HG02885 (cell line): ENCODE measurements around the gene ELMOD1.
"Not testable (repeated sequence)": the region's sequence is repeated elsewhere in the genome, so short reads cannot be mapped to it uniquely, and the experiment has no call there.

Experiments used
- ATAC-seq: cut with Tn5 transposase; IDR thresholded peaks from one replicate; pipeline ENCODE4 v1.9.1; 2021; ENCODE audit warnings: mild to moderate bottlenecking; ENCODE audit not compliant: unreplicated experiment, poor library complexity

Gene ELMOD1

GRCh38 chr11:107590460-107591377 is at the start of gene ELMOD1:
Gene ELMOD1 (plus strand): TSS chr11:107591147. CDS start chr11:107618190, 27,043 bp downstream.
- ATAC-seq = peak; percentile 57

GRCh38 chr11:107545101-107545514 is 45.8 kb upstream of the ELMOD1 start:
- ATAC-seq = no peak

DNA sequence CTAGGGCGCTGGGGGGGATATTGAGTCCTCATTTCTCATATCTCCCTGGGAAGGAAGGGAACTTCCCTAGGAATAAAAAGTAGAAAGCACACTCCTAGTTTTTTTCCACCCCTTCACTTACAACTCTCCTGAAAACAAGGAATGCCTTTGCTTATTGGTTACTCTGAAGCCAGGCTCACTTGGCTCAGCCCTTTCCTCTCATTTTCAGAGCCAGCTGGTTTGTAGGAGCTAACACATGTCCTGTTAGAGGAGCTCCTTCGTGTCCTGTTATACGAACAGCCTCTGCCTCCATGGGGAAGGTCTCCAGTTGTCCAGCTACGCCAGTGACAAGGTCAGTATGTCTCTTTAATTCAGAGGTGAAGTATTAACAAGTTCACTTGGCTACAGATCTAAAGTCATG is 43.0 kb upstream of the ELMOD1 start:
- no peak for ATAC-seq

GRCh38 chr11:107549253-107549953 is 41.5 kb upstream of the ELMOD1 start:
- no peak for ATAC-seq

- ATAC-seq = no peak
Observed at GRCh38 chr11:107549954-107550285, 41.0 kb upstream of the ELMOD1 start.

GRCh38 chr11:107550304-107550703 is 40.6 kb upstream of the ELMOD1 start:
- no peak for ATAC-seq

- ATAC-seq = no peak
Observed at GRCh38 chr11:107561688-107562087, 29.3 kb upstream of the ELMOD1 start.

- ATAC-seq = no peak
Observed at GRCh38 chr11:107562647-107563208, 28.2 kb upstream of the ELMOD1 start.

- ATAC-seq = peak; percentile 37
Observed at GRCh38 chr11:107563702-107564101, 27.2 kb upstream of the ELMOD1 start.

- ATAC-seq = no peak
Observed at GRCh38 chr11:107564877-107565218, 26.1 kb upstream of the ELMOD1 start.

DNA sequence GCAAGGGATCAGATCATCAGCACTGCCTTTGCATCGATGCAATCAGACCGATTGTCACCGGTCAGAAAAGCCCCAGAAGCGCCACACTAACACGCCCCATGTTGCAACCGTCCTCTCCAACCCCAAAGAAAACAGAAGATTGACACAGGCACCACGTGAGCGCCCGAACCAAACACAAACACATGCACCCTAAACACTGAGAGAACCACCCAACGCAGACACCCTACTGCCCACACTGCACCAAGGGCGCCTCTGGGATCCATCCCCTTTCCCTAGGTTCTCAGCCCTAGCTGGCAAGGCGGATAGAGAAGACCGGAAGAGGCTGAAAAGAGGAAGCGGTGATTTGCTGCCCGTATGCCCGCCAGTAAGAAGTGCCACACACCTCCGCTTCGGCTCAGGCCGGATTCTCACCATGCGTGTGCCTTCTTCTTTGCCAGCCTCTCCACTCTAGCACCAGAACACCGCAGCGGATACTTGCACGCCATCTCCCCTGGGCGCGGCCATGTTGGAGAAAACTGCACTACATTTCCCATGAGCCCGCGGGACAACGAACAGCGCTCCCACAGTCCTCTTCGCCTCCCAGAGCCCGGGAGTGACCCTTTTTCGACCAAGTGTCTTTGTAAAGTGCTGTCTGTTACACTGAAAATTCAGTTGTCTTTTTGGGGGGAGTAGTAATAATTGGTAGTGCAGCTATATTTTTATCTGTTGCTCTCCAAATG is 25.6 kb upstream of the ELMOD1 start, which contains the start of gene ALKBH8:
TSS of gene ALKBH8 (minus strand) at position 517 of the 719 bp plus-strand sequence. CDS start 4,842 bp downstream, outside the sequence.
- peak; percentile 81 for ATAC-seq

DNA sequence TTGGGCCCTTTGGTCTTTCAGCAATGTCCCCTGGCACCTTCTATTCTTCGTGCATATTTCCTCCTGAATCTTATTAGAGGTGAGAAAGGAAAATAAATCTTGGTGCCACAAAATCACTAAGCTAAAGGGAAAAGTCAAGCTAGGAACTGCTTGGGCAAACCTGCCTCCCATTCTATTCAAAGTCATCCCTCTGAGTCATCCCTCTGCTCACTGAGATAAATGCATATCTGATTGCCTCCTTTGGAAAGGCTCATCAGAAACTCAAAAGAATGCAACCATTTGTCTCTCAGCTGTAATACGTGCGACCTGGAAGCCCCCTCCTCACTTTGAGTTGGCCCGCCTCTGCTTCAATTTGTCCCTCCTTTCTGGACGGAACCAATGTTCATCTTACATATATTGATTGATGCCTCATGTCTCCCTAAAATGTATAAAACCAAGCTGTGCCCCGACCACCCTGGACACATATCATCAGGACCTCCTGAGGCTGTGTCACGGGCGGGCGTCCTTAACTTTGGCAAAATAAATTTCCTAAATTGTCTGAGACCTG is 24.9 kb upstream of the ELMOD1 start:
- peak; percentile 1 for ATAC-seq

DNA sequence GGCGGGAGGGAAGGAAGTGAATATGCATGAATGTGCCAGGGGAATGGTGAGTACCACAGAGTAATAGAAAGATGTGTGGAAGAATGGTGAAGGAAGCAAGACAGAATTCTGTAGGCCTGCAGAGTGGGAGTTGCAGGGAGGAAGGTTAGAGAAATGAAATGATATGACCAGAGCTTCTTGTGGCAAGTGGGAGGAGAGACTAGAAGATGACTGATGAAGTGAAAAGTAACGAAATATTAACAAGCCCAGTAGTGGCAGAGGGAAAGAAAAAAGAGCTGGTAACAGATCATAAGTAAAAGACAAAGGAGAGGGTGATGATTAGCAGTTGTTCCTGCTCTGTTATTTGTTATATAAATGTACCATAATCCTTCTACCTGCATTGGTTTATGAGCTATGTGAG is 24.4 kb upstream of the ELMOD1 start:
- ATAC-seq = no peak

DNA sequence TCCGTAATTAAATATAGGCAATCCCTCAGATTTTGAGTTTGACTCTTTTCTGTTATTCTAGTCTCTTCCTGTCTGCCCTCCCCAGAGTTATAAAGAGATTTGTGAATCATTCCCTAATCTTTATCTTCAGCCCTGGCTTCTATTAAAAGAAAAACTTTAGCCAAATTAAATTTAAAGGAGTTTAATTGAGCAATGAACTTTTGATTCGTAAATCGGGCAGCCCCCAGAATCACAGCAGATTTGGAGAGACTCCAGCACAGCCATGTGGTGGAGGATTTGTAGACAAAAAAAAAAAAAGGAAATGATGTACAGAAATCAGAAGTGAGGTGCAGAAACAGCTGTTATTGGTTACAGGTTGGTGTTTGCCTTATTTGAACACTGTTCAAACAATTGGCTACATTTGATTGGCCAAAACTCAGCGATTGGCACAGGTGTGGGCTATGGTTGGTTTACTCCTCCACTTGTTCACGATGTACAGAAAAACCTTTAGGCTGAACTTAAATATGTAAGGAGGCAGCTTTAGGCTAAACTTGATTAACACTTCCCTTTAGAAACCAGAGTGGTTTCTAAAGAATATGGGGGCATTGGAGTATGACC is 23.1 kb upstream of the ELMOD1 start:
- ATAC-seq = peak; percentile 30

DNA sequence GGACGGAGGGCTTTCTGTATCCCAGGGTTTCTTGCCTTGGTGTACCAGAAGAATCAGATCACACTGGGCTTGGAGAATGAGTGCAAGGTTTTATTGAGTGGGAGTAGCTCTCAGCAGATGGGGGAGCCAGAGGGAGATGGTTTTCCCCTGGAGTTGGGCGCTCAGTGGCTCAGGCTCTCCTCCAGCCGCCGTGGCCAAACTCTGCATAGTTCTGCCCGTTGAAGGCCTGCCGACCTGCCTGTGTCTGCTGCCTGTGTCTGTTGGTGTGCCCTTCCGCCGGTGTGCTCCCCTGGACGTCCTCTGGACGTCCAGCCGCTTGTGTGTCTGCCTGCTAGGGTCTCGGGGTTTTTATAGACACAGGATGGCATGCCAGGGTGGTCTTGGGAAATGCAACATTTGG is 20.9 kb upstream of the ELMOD1 start:
- no peak for ATAC-seq

DNA sequence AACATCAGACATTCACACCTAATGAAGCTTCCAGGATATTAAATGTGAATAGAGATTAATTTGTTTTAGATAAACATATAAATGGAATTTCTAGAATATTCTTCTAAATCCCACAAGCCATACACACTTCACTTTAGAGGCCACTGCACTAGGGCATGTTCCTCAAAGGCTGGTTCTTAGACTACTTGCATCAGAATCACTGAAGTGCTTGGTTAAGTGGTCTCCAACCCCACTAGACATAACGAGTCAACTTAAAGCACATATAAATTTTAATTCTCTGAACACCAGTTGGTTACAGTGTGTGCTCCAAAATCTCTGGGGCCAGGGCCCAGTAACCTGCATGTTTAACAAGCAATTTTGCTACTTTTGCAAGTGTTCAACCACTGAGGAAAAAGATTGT is 17.5 kb upstream of the ELMOD1 start:
- ATAC-seq = no peak

- peak; percentile 52 for ATAC-seq
Observed at GRCh38 chr11:107576497-107577345, 14.2 kb upstream of the ELMOD1 start.

- no peak for ATAC-seq
Observed at GRCh38 chr11:107577346-107577711, 13.6 kb upstream of the ELMOD1 start.

GRCh38 chr11:107579169-107579568 is 11.8 kb upstream of the ELMOD1 start:
- ATAC-seq = not testable (repeated sequence)
